ENCODE measurements around the gene HS2ST1.

DNA sequence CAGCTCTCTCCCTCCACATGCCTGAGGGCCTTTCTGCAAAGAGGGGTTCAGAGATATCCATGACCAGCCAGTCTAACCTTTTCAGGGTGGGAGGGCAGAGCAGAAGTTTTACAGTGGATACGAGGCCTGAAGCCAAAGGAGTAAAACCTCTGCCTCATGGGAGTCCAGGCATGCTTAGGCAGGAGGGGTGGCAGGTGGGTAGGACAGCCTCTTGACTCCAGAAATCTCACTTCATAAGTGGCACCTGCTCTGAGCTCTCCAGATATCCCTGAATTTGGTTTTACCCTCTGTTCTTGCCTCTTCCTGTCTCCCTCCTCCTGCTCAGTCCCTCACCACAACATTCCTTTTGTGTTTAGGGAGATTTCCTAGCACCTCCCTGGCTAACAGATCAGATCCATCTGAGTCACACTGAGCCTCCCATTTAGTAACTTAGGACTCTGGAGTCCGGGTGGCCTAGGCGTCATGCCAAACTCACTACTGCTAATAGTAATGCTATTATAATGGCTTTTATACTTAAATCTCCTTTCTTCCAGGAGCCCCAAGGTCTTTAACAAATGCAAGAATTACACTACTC lies 201.0 kb downstream of the HS2ST1 start:
- TF ChIP-seq, protein P1, sequence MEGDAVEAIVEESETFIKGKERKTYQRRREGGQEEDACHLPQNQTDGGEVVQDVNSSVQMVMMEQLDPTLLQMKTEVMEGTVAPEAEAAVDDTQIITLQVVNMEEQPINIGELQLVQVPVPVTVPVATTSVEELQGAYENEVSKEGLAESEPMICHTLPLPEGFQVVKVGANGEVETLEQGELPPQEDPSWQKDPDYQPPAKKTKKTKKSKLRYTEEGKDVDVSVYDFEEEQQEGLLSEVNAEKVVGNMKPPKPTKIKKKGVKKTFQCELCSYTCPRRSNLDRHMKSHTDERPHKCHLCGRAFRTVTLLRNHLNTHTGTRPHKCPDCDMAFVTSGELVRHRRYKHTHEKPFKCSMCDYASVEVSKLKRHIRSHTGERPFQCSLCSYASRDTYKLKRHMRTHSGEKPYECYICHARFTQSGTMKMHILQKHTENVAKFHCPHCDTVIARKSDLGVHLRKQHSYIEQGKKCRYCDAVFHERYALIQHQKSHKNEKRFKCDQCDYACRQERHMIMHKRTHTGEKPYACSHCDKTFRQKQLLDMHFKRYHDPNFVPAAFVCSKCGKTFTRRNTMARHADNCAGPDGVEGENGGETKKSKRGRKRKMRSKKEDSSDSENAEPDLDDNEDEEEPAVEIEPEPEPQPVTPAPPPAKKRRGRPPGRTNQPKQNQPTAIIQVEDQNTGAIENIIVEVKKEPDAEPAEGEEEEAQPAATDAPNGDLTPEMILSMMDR (IDR thresholded peaks at IDR 0.05): no peak
- no peak for TF ChIP-seq POLR2A (IDR thresholded peaks at IDR 0.05)
